Activated naive CD4-positive, alpha-beta T cell treated with Interleukin-2 at 50 U/mL for 16 hours (primary cell): ENCODE results near the gene UMOD.

Experiments
- DNase-seq: peaks from one replicate; pipeline ENCODE4 v3.0.0-alpha.2; 2020

UMOD gene

DNA sequence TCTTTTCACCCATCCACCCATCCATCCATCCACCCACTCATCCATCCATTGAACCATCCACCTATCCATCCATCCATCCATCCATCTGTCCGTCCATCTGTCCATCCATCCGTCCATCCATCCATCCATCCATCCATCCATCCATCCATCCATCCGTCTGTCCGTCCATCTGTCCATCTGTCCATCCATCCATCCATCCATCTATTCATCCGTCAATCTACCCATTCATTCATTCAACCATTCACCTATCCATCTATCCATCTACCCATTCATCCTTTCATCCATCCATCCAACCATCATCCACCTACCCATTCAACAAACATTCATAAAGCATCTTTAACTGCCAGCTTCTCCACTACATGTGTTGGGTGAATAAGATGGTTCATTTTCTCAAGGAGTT is 54.1 kb downstream of the UMOD start:
- no peak for DNase-seq

DNA sequence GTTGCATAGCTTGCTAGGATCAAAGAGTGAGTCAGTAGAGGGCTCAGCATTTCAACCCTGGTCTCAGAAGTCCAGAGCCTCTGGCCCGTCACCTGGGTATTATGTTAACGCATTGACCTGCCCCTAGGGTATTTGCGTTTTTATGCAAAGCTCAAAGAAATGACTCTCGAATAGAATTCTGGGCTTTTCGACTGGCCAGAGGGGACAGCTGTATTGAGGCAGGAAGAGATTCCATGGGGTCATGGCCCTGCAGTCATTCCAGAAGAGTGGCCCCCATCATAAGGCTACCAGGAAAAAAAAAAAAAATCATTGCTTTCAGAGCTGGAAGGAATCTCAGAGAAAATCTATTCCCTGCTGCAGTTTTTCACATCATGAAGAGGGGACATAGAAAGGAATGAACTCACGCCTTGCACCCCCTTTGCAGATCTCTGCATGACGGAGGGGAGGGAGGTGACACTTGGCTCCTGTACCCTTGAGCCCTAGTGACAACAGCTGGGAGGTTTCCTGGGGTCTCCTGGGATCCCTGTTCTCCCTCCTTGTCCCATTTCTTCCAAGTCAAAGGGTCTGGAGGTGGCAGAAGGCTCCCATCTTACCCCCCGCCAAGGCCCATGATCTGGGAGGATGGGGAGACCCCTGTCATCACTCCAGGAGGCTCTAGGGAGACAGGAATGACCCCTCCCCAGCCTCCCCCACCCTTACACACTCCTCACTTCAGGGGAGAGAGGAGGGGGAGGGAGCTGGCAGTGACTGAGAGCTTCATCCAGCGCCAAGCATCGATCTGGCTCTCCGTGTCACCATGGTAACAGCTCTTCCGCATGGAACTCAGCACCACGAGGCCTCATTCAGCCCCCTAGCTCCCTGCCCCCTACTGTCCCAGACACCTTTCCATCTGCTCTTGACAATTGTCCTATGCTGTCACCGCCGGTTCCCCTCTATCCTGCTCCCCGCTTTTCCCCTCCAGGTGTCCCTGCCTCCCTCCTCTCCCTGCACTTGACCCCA is 61.0 kb downstream of the UMOD start:
- DNase-seq = no peak

DNA sequence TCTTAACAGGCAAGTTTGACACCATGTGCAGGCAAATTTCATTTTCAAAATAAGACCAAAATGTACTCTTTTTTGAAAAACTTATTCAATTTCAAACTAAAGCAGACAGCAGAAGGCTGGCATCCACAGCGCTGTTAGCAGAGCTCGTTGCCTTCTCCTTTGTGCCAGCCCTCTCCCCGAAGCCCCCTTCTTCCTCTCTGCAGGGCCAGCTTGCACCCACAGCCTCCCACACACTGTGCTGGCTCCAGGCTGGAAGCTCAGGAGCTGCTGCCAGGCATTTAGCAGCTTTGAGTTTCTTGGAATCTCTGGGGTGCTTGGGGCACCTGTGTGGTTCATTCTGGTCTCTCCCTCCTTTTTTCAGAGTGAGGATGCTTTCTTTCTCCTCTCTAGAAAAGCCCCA is 62.9 kb downstream of the UMOD start:
- DNase-seq = no peak

DNA sequence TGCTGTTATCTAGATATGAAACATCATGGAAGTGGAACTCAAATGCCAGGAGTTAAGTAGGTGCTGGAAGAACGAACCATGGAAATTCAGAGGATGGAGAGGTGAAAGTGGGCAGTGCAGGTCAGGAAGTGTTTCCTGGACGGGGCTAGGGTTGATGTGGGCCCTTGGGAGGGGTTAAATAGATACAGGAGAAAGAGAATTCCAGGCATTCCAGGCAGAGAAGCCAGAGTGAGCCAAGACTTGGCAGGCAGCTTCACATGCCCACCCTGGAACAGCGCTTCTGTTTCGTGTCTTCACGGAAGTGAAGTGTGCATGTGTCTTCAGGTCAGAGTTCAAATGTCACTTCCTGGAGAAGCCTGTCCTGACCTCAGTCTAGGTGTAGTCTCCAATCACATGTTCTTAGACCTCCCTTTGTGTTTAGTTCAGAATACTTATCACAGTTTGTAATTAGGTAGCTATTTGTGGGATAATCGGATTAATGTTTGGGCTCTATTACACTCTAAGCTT is 66.5 kb downstream of the UMOD start:
- no peak for DNase-seq
